ENCODE data around the gene ATG4B.

GRCh38 chr2:241645915-241646645 lies 8.6 kb downstream of the ATG4B start:
- no peak for TF ChIP-seq POLR2A (IDR thresholded peaks at IDR 0.05; ENCODE audit: low read length)
- TF ChIP-seq GATA1 (IDR thresholded peaks at IDR 0.05; ENCODE audit: low read depth, low read length) = no peak
